GM12891 (cell line): ENCODE results near the gene CNOT4.

Source experiments
- PAX5 ChIP-seq: IDR thresholded peaks from 2 replicates; pipeline ENCODE4 v1.6.1; 2011; ENCODE audit warnings: low read length, moderate library complexity, mild to moderate bottlenecking; ENCODE audit not compliant: insufficient read depth, severe bottlenecking
- POLR2A ChIP-seq: IDR thresholded peaks from 2 replicates; pipeline ENCODE4 v1.6.1; 2011; ENCODE audit warnings: low read depth, low read length, control low read depth
- POLR2AphosphoS5 ChIP-seq: IDR thresholded peaks from 2 replicates; pipeline ENCODE4 v1.6.1; 2011; ENCODE audit warnings: low read depth, low read length, control low read depth
- POU2F2 ChIP-seq: IDR thresholded peaks from 2 replicates; pipeline ENCODE4 v1.6.1; 2011; ENCODE audit warnings: low read depth, mild to moderate bottlenecking, control low read depth, low read length, moderate library complexity
- SPI1 ChIP-seq: IDR thresholded peaks from 2 replicates; pipeline ENCODE4 v1.6.1; 2011; ENCODE audit warnings: low read depth, low read length, control low read depth
- TAF1 ChIP-seq: IDR thresholded peaks from 2 replicates; pipeline ENCODE4 v1.6.1; 2011; ENCODE audit warnings: low read depth, low read length, control low read depth

GRCh38 chr7:135366843-135367508 is 142.9 kb downstream of the CNOT4 start:
- TF ChIP-seq POLR2A = no peak
- no peak for TF ChIP-seq POLR2AphosphoS5
- TF ChIP-seq POU2F2 = no peak
- TF ChIP-seq TAF1 = no peak
- TF ChIP-seq SPI1 = no peak
- TF ChIP-seq PAX5 = no peak
